ENCODE data around the gene DPYSL3.

DPYSL3 gene

DNA sequence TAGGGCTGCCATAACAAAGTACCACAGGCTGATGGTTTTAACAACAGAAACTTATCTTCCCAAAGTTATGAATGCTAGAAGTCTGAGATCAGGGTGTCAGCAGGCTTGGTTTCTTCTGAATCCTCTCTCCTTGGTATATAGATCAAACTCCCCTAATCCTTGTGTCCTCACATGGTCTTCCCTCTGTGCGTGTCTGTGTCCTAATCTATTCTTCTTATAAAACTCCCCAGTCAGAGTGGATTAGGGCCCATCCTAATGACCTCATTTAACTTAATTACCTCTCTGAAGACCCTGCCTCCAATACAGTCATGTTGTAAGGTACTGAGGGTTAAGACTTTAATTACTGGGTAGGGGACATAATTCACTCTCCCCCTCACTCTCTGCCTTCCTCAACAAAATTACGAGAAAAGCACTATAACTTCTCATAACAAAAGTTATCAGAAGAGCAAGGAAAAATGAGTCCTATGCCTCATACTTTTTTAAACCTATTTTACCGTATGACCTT, 68.6 kb downstream of the DPYSL3 start:
- in situ Hi-C loops (cut with MboI; ENCODE audit: low sequenced_read_pairs) = no loop called here

GRCh38 chr5:147439254-147439653, 70.6 kb downstream of the DPYSL3 start:
- in situ Hi-C loops (cut with MboI; ENCODE audit: low sequenced_read_pairs) = no loop called here

DNA sequence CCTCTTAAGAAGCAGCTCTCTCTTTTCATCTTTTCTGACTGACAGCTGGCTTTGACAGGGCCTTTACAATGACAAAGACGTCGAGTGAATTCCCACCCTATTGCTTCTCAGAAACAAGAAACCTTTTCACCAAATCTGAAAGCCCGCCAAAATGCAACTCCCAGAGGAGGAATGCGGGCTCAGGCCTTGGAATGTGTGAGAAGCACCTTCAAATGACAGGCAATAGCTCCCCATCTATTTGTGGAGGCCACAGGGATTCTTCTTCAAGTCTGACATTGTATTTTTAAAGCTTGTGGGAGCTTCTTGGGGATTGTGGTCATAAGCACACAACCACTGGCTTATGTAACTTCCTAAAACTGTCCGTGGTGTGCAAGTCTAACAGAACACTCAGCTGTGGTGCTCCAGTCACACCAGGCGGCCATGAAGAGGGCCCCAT, 72.7 kb downstream of the DPYSL3 start:
- in situ Hi-C loops (cut with MboI; ENCODE audit: low sequenced_read_pairs) = no loop called here

- in situ Hi-C loops (cut with MboI; ENCODE audit: low sequenced_read_pairs) = no loop called here
These were observed 73.3 kb downstream of the DPYSL3 start for GRCh38 chr5:147436596-147436995.

GRCh38 chr5:147434049-147434448, 75.8 kb downstream of the DPYSL3 start:
- in situ Hi-C loops (cut with MboI; ENCODE audit: low sequenced_read_pairs) = no loop called here

GRCh38 chr5:147432323-147432722, 77.5 kb downstream of the DPYSL3 start:
- in situ Hi-C loops (cut with MboI; ENCODE audit: low sequenced_read_pairs) = no loop called here

GRCh38 chr5:147431586-147431985, 78.3 kb downstream of the DPYSL3 start:
- in situ Hi-C loops (cut with MboI; ENCODE audit: low sequenced_read_pairs) = no loop called here

- in situ Hi-C loops (cut with MboI; ENCODE audit: low sequenced_read_pairs) = no loop called here
These were observed 79.2 kb downstream of the DPYSL3 start for GRCh38 chr5:147430628-147431027.

- in situ Hi-C loops (cut with MboI; ENCODE audit: low sequenced_read_pairs) = no loop called here
These were observed 82.1 kb downstream of the DPYSL3 start for GRCh38 chr5:147427521-147428401.

GRCh38 chr5:147426640-147427327, 83.1 kb downstream of the DPYSL3 start:
- in situ Hi-C loops (cut with MboI; ENCODE audit: low sequenced_read_pairs) = no loop called here

DNA sequence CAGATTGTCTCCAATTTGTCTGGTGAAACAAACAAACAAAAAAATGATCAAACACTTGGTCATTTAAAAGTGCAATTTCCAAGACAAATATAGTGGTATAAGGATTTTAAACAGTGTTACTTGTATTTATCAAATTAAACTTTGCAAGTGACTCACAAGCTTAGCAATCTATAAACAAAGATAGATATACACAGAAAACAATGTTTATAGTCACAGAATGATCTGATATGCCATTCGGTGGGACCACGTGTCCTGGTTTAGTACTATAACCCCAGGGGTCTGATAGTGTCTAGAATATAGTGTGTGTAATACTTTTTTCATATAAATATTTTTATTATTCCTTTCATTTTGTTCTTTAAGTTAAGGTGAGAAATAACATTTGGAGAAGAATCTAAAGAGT, 91.3 kb downstream of the DPYSL3 start:
- in situ Hi-C loops (cut with MboI; ENCODE audit: low sequenced_read_pairs) = no loop called here

DNA sequence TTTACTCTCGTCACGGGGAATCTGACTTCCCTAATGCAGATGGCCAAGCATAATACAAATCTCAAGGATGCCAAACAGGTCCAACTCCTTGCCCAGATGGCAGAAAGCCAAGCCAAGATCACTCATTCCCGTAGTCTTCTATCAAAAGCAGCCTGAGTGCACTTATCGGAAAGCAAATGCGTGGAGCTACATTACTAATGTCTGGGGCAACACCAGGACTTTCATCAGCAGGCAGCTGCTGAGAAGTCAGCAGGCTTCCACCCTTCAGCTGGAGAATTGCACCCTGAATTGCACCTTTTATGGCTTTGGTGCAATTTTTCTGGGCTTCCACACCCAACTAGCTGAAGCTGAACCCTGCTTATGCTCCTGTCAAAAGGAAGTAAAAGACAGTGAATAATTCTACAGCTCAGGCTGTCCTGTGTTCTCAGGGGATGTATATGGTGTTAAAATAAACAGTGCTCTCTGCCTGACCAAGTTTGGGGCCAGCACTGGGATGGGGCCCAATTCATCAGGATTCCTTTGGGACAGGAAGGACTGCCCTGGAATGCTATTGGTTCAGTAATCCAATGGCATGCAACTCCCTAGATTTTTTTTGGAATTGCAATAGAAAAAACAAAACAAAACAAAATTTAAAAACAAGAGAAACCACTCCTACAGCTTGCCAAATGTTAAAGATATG, 92.6 kb downstream of the DPYSL3 start:
- in situ Hi-C loops (cut with MboI; ENCODE audit: low sequenced_read_pairs) = no loop called here

GRCh38 chr5:147415651-147416050, 94.2 kb downstream of the DPYSL3 start:
- in situ Hi-C loops (cut with MboI; ENCODE audit: low sequenced_read_pairs) = no loop called here

DNA sequence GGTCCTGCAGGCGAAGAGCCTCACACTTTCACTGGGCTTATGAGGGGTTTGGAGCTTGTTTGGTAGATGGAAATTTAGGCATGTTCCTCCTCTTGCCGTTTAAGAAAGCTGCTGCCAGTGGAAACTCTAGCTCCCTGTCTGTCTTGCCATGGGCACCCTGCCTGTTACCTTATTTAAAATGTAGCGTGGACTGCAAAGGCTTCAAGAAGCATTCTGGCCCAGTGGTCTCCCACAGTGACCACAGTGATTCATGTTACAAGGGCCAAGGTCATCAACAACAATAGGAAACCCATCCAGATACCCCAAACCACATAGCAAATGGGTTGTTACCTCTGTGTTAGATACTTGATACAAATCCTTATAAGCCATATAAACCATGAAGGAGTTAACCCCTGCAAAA, 96.6 kb downstream of the DPYSL3 start:
- in situ Hi-C loops (cut with MboI; ENCODE audit: low sequenced_read_pairs) = no loop called here

DNA sequence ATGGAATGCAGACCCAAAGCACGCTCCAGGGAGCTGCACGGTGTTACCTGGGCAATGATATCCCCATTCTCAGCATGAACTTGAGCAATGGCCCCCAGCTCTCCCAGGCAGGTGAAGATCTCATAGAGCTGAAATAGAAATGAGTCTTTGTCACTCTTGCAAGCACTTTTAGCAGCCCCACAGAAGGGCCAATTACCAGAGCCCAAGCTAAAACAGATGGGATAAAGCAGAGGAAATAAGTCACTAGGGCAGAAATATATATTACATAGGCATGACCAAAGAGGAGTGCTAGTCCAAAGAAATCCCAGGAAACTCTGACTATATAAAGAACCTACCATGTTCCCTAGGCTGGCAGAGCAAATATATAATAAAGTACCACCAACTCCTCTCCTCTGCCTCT, 97.3 kb downstream of the DPYSL3 start:
- in situ Hi-C loops (cut with MboI; ENCODE audit: low sequenced_read_pairs) = no loop called here

DNA sequence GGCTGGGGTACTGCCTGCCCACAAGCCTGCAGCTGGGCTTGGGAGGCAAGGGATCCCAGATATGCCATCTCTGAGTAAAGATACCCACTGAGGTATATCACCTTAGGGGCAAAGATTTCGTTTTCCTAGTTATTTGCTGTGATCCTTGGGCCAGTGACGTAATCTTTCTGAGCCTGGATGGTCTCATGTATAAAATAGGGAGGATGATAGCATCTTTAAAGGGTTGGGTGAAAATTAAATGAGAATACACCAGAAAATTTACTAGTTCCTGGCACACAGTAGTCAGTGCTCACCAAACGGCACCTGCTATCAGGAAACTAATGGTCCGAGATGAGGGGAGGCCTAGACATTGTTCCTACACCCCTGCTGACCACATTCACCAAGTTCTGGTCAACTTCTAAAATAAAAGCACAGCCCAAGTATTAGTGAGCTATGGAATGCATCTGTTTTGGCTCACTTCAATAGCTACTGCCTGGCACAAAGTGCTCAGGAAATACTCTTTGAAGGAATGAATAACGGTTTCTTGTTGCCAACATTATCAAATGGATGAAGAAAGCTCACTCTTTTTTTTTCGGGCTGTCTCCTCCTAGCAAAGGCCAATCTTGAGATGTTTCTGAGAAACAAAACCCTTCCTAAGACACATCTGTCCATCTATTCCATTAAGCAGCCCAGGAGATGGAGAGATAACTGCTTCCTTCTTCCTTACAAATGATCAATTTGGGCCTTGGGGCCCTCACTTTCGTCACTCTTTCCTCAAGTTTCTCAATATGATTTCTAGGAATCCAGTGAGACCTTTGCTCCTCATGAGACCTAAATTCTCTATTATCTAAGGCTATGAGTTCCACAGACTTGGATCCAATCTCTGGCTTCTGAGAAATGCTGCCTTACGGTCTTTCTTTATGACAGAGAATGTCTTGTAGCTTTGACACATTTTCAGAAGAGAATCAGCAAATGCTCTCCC, 98.2 kb downstream of the DPYSL3 start:
- in situ Hi-C loops (cut with MboI; ENCODE audit: low sequenced_read_pairs) = no loop called here

GRCh38 chr5:147410496-147411358, 99.1 kb downstream of the DPYSL3 start:
- in situ Hi-C loops (cut with MboI; ENCODE audit: low sequenced_read_pairs) = no loop called here

DNA sequence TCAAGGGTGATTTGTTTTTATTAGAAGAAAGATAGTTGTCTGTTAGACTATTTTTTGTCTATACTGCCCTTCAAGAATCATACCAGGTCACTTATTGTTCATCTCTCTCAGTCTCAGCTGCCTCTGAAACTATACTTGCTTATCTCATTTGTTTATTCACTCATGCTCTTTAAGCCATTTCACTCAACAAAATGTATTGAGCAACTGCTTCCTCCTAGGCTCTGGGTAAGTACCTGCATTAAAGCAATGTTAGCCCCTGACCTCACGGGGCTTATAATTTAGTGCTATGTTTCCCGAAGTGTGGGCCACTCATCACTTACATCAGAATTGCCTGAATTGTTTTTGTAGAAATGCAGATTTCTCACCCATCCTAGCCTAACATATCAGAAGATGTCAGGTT, 100.9 kb downstream of the DPYSL3 start:
- in situ Hi-C loops (cut with MboI; ENCODE audit: low sequenced_read_pairs) = no loop called here

DNA sequence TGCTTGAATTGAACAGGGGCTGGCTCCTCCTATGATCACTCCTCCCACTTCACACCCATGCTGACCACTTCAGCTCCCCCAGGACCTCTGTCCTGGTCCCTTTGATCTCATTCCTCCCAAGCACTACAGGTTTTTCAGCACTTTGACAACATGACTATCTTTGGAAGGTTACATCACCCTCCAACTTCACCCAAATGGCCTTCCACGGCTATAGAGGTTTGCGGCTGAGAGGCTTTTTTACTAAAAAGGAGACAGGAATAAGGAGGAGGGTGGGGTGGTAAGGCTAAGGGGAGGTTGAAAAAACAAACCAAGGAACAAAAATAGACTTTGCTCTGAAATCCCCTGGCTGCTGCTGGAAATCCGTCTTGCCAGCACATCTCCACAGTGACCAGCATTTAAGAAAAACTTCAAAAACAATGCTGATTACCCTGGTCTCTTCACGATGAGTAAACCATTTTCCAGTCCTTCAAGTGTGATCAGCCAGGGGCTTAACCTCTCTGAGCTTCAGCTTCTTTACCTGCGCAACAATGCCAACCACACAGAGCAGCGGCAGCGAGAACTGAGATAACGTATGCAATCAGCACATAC, 102.7 kb downstream of the DPYSL3 start:
- in situ Hi-C loops (cut with MboI; ENCODE audit: low sequenced_read_pairs) = no loop called here
